NB4 (cell line): ENCODE measurements around the gene CBLN3.

Experiments
- CTCF ChIP-seq: IDR thresholded peaks from one replicate; pipeline ENCODE4 v1.5.1; 2012; ENCODE audit warnings: low read depth, low read length
- MYC ChIP-seq: IDR thresholded peaks from 2 replicates; pipeline ENCODE4 v1.6.1; 2011; ENCODE audit warnings: low read depth, low read length
- POLR2A ChIP-seq: IDR thresholded peaks from 2 replicates; pipeline ENCODE4 v1.6.1; 2011; ENCODE audit warnings: mild to moderate bottlenecking; ENCODE audit not compliant: insufficient read length; ENCODE audit errors: extremely low read depth

GRCh38 chr14:24422261-24422660, 7.2 kb downstream of the CBLN3 start:
- TF ChIP-seq CTCF (no peak), MYC (no peak), POLR2A (no peak)
